Measurements from ENCODE around the gene KAZN. TPM values are rescaled to one million over a fixed set of nuclear protein-coding genes. Genes with fewer than 3 reads are reported as not detected.

The KAZN gene
- total and polyA plus RNA-seq, 2 of the 8 experiments (the other 6 are each of a cell fraction or from before 2014, with no cell fraction given), result 3.7 to 11.8 TPM

GRCh38 chr1:15047237-15047636 is 448.8 kb downstream of the KAZN start:
- peaks cover 0 to 2% of the 10 kb centered on the region in 2 experiments for H4K20me1 ChIP-seq (replicated peaks in 1 of 2; ENCODE audit: control insufficient read depth in 1 of 2, insufficient read depth in 2 of 2, low read length in 2 of 2)
- H3K18ac ChIP-seq (ENCODE audit: extremely low read depth, low read length), result no peak overlapping the region
- no peak overlapping the region for H3K23ac ChIP-seq (ENCODE audit: insufficient read length)
- H2BK12ac ChIP-seq (ENCODE audit: low read depth, low read length), result no peak overlapping the region; the same call in 1 of the 2 replicates
- H4K91ac ChIP-seq (replicated peaks; ENCODE audit: insufficient read length, low read length), result peak overlapping the region; percentile 1
- H3K23me2 ChIP-seq (ENCODE audit: low read depth, low read length), result no peaks in the 10 kb centered on the region
- no peaks in the 10 kb centered on the region for H3K27me3 ChIP-seq (replicated peaks in 1 of 4; ENCODE audit: control insufficient read depth in 3 of 4, extremely low read depth in 1 of 4, insufficient read depth in 3 of 4, low read length in 3 of 4)
- H2BK15ac ChIP-seq (ENCODE audit: low read length), result no peak overlapping the region
- H3K4me2 ChIP-seq (ENCODE audit: insufficient read depth in 1 of 2, low read depth in 2 of 2, low read length in 2 of 2), result no peak overlapping the region
- H3K79me1 ChIP-seq (ENCODE audit: low read depth, low read length), result no peaks in the 10 kb centered on the region
- no peak overlapping the region for H4K5ac ChIP-seq (ENCODE audit: insufficient read length, low read depth, low read length)
- no peak overlapping the region for H3K14ac ChIP-seq (ENCODE audit: insufficient read length)
- H3K4me3 ChIP-seq (ENCODE audit: extremely low read depth in 1 of 4, insufficient read depth in 2 of 4, low read depth in 3 of 4, low read length in 4 of 4), result no peak overlapping the region
- no peak for FAIRE-seq
- H3K9ac ChIP-seq (replicated peaks in 1 of 4; ENCODE audit: extremely low read depth in 1 of 4, low read depth in 3 of 4, low read length in 3 of 4), result no peak overlapping the region; a peak in 1 of 7 replicates
- no peak overlapping the region for H3K27ac ChIP-seq (ENCODE audit: low read depth, low read length)
- no peak overlapping the region for H4K8ac ChIP-seq (ENCODE audit: extremely low read depth, insufficient read depth, low read length)
- no peaks in the 10 kb centered on the region for H3K9me3 ChIP-seq (ENCODE audit: insufficient read depth in 2 of 2, low read depth in 1 of 2, low read length in 1 of 2)
- no peak overlapping the region for H2BK5ac ChIP-seq (ENCODE audit: low read depth, low read length)
- no peak for DNase-seq (ENCODE audit: low read depth in 1 of 2, low spot score in 2 of 2)
- H3K56ac ChIP-seq (replicated peaks; ENCODE audit: insufficient read length, low read depth, low read length), result no peak overlapping the region
- no peak overlapping the region for H3K4ac ChIP-seq (replicated peaks; ENCODE audit: insufficient read length, low read depth, low read length)
- H3K36me3 ChIP-seq (ENCODE audit: control insufficient read depth in 2 of 4, insufficient read depth in 4 of 4, low read length in 3 of 4), result no peaks in the 10 kb centered on the region
- no peaks in the 10 kb centered on the region for H3K4me1 ChIP-seq (replicated peaks in 1 of 4; ENCODE audit: control insufficient read depth in 3 of 4, insufficient read depth in 4 of 4, low read length in 3 of 4)
- POLR2A ChIA-PET (ENCODE audit: partially characterized antibody), result no interaction called here
- CTCF ChIA-PET (ENCODE audit: partially characterized antibody), result interaction anchor here (0.6 to 3.8 kb wide), 56 partner anchors 10 to 789 kb away, joined by 3 to 53 read pairs (median 4); no protein-coding TSS in a partner anchor
- H2AK5ac ChIP-seq (ENCODE audit: low read depth, low read length), result no peak overlapping the region
- WGBS, 2 experiments (ENCODE audit: extremely low coverage in 1 of 2, insufficient coverage in 1 of 2, insufficient read length in 1 of 2, insufficient replicate concordance in 2 of 2, low coverage in 1 of 2, low lambda C conversion rate in 2 of 2, missing lambda C conversion rate in 1 of 2), result 96% methylated on average over 11 of the region's 11 CpGs; no CpG with 5 or more reads in 1 of the 2 experiments
- no peak overlapping the region for H2BK20ac ChIP-seq (ENCODE audit: low read length)
- H2AFZ ChIP-seq (ENCODE audit: low read length), result no peak overlapping the region
- H3K79me2 ChIP-seq (ENCODE audit: control insufficient read depth in 1 of 2, insufficient read depth in 2 of 2, low read length in 2 of 2), result no peaks in the 10 kb centered on the region; a peak in 1 of 4 replicates
- no peak overlapping the region for H2BK120ac ChIP-seq (replicated peaks; ENCODE audit: low read depth, low read length)
- no peak for TF ChIP-seq E2F6 (IDR thresholded peaks at IDR 0.05)
- TF ChIP-seq TBP (IDR thresholded peaks at IDR 0.05; ENCODE audit: low read depth, low read length), result no peak
- TF ChIP-seq EP300 (IDR thresholded peaks at IDR 0.05; ENCODE audit: borderline replicate concordance in 1 of 2, low read depth in 2 of 2, low read length in 2 of 2), result no peak
- no peak for TF ChIP-seq RXRA (IDR thresholded peaks at IDR 0.05; ENCODE audit: insufficient read depth, low read depth, low read length)
- no peak for TF ChIP-seq SUZ12 (IDR thresholded peaks at IDR 0.05; ENCODE audit: low read length)
- TF ChIP-seq FOSL1 (IDR thresholded peaks at IDR 0.05; ENCODE audit: insufficient read depth, low read depth, low read length), result no peak
- TF ChIP-seq ASH2L (IDR thresholded peaks at IDR 0.05; ENCODE audit: low read length), result no peak
- TF ChIP-seq CHD1 (IDR thresholded peaks at IDR 0.05; ENCODE audit: low read depth, low read length), result no peak
- no peak for TF ChIP-seq MAX (IDR thresholded peaks at IDR 0.05)
- no peak for TF ChIP-seq RNF2 (IDR thresholded peaks at IDR 0.05; ENCODE audit: borderline replicate concordance, low read depth, low read length, missing control alignments, poor library complexity, severe bottlenecking)
- TF ChIP-seq TCF12 (IDR thresholded peaks at IDR 0.05; ENCODE audit: low read depth, low read length), result no peak
- TF ChIP-seq, protein P1, sequence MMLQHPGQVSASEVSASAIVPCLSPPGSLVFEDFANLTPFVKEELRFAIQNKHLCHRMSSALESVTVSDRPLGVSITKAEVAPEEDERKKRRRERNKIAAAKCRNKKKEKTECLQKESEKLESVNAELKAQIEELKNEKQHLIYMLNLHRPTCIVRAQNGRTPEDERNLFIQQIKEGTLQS (IDR thresholded peaks at IDR 0.05; ENCODE audit: insufficient read depth, low read depth, low read length), result no peak
